ENCODE data around the gene INPP4B.

DNA sequence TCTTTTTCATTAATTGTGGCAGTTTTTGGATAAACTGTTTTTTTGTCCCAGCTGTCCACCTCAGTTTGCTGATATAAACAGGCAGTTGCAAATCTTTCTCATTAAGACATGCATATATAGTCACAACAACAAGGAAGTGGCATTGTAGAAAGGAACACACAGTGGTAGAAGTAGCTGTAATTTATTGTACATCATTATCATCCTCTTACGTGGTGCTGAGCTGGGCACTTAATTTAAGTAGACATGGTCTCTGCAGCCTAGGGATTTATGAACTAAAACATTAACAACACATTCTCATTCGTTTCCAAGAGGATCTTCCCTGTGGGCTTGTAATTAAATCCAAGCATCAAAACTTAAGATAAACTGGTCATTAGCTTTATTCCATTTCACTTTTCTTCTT, 500.2 kb downstream of the INPP4B start:
- no peak for TF ChIP-seq EZH2phosphoT487 (IDR thresholded peaks at IDR 0.05; ENCODE audit: insufficient read depth, low read depth)
- TF ChIP-seq EZH2 (IDR thresholded peaks at IDR 0.05; ENCODE audit: insufficient read depth, poor library complexity, severe bottlenecking), result no peak

All from GM23248 (cell line).